Keratinocyte (primary cell): ENCODE data around the gene PRKRA. TPM values are rescaled to one million over a fixed set of nuclear protein-coding genes. Genes with fewer than 3 reads are reported as not detected.

ENCODE experiments used
- DNase-seq: peaks from one replicate; pipeline ENCODE4 v3.0.0-alpha.2; 2011; ENCODE audit warnings: low read depth, missing footprints, low spot score
- FAIRE-seq: peaks from 2 replicates; lab custom pipeline; 2011; peaks lifted over from hg19 to GRCh38; lab: Jason Lieb, UNC
- H2AFZ ChIP-seq: 2 replicates; pipeline ENCODE4 v1.6.0; 2012; ENCODE audit warnings: low read length, control low read depth, inconsistent platforms; ENCODE audit not compliant: control insufficient read depth
- H3K27ac ChIP-seq: 2 replicates; pipeline ENCODE4 v1.5.1; 2011; ENCODE audit warnings: low read length; ENCODE audit not compliant: control insufficient read depth, insufficient read depth
- H3K27me3 ChIP-seq: 3 replicates; pipeline ENCODE4 v1.6.0; 2011; ENCODE audit warnings: low read length; ENCODE audit not compliant: control insufficient read depth, insufficient read depth; ENCODE audit errors: extremely low read depth
- H3K36me3 ChIP-seq, 2 experiments: 2 replicates in 1 of 2; 3 replicates in 1 of 2; pipeline ENCODE4 v1.5.1; 2011; ENCODE audit warnings: low read length in 2 of 2, mild to moderate bottlenecking in 1 of 2; ENCODE audit not compliant: control insufficient read depth in 2 of 2, insufficient read depth in 2 of 2; ENCODE audit errors: extremely low read depth in 1 of 2
- H3K4me1 ChIP-seq: 3 replicates; pipeline ENCODE4 v1.5.1; 2011; ENCODE audit warnings: low read length; ENCODE audit not compliant: control insufficient read depth, insufficient read depth; ENCODE audit errors: extremely low read depth
- H3K4me2 ChIP-seq: 3 replicates; pipeline ENCODE4 v1.6.0; 2011; ENCODE audit warnings: low read depth, low read length; ENCODE audit not compliant: control insufficient read depth, insufficient read depth; ENCODE audit errors: extremely low read depth
- H3K4me3 ChIP-seq, 3 experiments: fragments of 200-600 bp in 1 of 3; sonication (generic) in 1 of 3; 2 replicates in 2 of 3; 3 replicates in 1 of 3; pipeline ENCODE4 v1.5.1; 2011 to 2016; ENCODE audit warnings: low read length in 3 of 3, mild to moderate bottlenecking in 3 of 3, control low read depth in 2 of 3, inconsistent platforms in 1 of 3, low read depth in 1 of 3, mixed read lengths in 1 of 3, mixed run types in 1 of 3, moderate library complexity in 1 of 3; ENCODE audit not compliant: control insufficient read depth in 2 of 3, insufficient read depth in 2 of 3; ENCODE audit errors: extremely low read depth in 1 of 3
- H3K79me2 ChIP-seq: 2 replicates; pipeline ENCODE4 v1.6.0; 2012; ENCODE audit warnings: low read length; ENCODE audit not compliant: control insufficient read depth, insufficient read depth
- H3K9ac ChIP-seq: 3 replicates; pipeline ENCODE4 v1.6.0; 2011; ENCODE audit warnings: low read length; ENCODE audit not compliant: control insufficient read depth, insufficient read depth; ENCODE audit errors: extremely low read depth
- H3K9me1 ChIP-seq: 3 replicates; pipeline ENCODE4 v1.6.0; 2011; ENCODE audit warnings: low read length; ENCODE audit not compliant: control insufficient read depth, insufficient read depth; ENCODE audit errors: extremely low read depth
- H3K9me3 ChIP-seq: 2 replicates; pipeline ENCODE4 v1.5.1; 2012; ENCODE audit warnings: low read depth, low read length; ENCODE audit not compliant: control insufficient read depth
- H4K20me1 ChIP-seq: 3 replicates; pipeline ENCODE4 v1.6.0; 2011; ENCODE audit warnings: low read length; ENCODE audit not compliant: control insufficient read depth, insufficient read depth; ENCODE audit errors: extremely low read depth
- EZH2 ChIP-seq: IDR thresholded peaks from one replicate; pipeline ENCODE4 v1.6.1; 2012; ENCODE audit warnings: inconsistent platforms, mild to moderate bottlenecking, low read length, moderate library complexity
- dilution Hi-C: fragments of 300-500 bp; cut with MboI; formaldehyde crosslinking; loops from one replicate; pipeline ENCODE4 v1.7.0; 2020; ENCODE audit warnings: low sequenced_read_pairs; ENCODE audit not compliant: extremely low pct_ligation_motif_present
- polyA plus RNA-seq, 5 experiments: library from polyadenylated mRNA; depleted of rRNA in 3 of 5; stranded (reverse) in 3 of 5; stranded (forward) in 1 of 5; unstranded in 1 of 5; fragments of >200 nt; gene quantifications; 1 replicate in 1 of 5; 2 replicates in 3 of 5; 3 replicates in 1 of 5; pipeline versions ENCODE4 v1.2.1 to v1.2.3, GENCODE V29; 2011 to 2012; ENCODE audit warnings: missing spikeins in 2 of 5, low read depth in 1 of 5, low replicate concordance in 1 of 5
- TF ChIP-seq, protein P1 (sequence below), 3 experiments: IDR thresholded peaks in 1 of 3; conservative IDR thresholded peaks in 1 of 3; optimal IDR thresholded peaks in 1 of 3; 2 replicates in 2 of 3; 3 replicates in 1 of 3; pipeline versions ENCODE3 to v1.5.1; 2011; ENCODE audit warnings: low read length in 3 of 3, mild to moderate bottlenecking in 3 of 3, moderate library complexity in 2 of 3, control low read depth in 1 of 3, inconsistent platforms in 1 of 3; ENCODE audit not compliant: insufficient read depth in 2 of 3; ENCODE audit errors: extremely low read depth in 1 of 3

PRKRA gene
- polyA plus RNA-seq, 1 donor (not counting 4 experiments of a cell fraction or from before 2014, with no cell fraction given), result 38.4 TPM

DNA sequence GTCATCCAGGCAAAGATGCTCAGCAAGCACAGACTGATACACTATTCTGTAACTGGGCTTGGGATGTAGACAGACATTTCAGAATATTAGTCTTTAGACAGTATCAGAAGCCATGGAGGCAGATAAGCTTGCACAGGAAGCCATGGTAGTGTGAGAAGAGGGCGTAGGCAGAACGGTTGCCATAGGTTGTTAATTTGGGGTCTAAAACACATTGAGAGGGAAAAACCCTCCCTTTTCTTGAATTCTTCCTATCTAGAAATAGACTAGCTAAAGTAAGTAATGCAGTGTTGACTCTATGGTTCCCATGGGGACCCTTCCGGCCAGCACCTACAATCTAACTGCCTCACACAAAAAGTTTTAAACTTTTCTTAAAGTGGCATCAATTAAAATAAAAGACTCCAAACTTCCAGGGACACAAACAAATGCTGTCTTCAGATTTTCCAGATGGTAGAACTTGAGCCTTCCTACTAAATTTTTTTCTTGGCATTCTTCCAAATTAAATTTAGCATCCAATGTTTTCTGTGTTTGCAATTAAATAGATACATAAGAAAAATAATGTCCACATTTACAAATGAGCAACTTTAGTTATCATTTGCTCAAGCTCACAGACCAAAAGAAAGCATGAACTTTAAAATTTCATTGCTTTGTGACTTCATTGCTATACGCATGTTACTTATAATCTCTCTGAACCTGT, 1.9 kb downstream of the PRKRA start:
- H3K9me3 ChIP-seq, result no peaks in the 10 kb centered on the region
- FAIRE-seq (peak; percentile 53), DNase-seq (no peak)
- no peaks in the 10 kb centered on the region for H3K9me1 ChIP-seq
- peaks cover 25% of the 10 kb centered on the region for H3K79me2 ChIP-seq
- H3K9ac ChIP-seq, result no peak overlapping the region
- H3K4me3 ChIP-seq, result peak overlapping the region in 1 of 3 experiments; percentile 74
- H3K36me3 ChIP-seq, result peaks cover 1 to 7% of the 10 kb centered on the region in 2 experiments
- H3K27ac ChIP-seq, result no peak overlapping the region
- H3K4me2 ChIP-seq, result peak overlapping the region; percentile 83
- peaks cover 21% of the 10 kb centered on the region for H3K4me1 ChIP-seq
- TF ChIP-seq EZH2, result no peak
- TF ChIP-seq, protein P1, sequence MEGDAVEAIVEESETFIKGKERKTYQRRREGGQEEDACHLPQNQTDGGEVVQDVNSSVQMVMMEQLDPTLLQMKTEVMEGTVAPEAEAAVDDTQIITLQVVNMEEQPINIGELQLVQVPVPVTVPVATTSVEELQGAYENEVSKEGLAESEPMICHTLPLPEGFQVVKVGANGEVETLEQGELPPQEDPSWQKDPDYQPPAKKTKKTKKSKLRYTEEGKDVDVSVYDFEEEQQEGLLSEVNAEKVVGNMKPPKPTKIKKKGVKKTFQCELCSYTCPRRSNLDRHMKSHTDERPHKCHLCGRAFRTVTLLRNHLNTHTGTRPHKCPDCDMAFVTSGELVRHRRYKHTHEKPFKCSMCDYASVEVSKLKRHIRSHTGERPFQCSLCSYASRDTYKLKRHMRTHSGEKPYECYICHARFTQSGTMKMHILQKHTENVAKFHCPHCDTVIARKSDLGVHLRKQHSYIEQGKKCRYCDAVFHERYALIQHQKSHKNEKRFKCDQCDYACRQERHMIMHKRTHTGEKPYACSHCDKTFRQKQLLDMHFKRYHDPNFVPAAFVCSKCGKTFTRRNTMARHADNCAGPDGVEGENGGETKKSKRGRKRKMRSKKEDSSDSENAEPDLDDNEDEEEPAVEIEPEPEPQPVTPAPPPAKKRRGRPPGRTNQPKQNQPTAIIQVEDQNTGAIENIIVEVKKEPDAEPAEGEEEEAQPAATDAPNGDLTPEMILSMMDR (optimal IDR thresholded peaks at IDR 0.05 in 1 of 3, IDR thresholded peaks at IDR 0.05 in 1 of 3, conservative IDR thresholded peaks at IDR 0.05 in 1 of 3; ENCODE audit: extremely low read depth in 1 of 3, insufficient read depth in 2 of 3, low read length in 3 of 3), result no peak
- H4K20me1 ChIP-seq, result no peaks in the 10 kb centered on the region
- dilution Hi-C loops, result no loop called here
- H3K27me3 ChIP-seq, result no peaks in the 10 kb centered on the region
- H2AFZ ChIP-seq, result no peak overlapping the region

DNA sequence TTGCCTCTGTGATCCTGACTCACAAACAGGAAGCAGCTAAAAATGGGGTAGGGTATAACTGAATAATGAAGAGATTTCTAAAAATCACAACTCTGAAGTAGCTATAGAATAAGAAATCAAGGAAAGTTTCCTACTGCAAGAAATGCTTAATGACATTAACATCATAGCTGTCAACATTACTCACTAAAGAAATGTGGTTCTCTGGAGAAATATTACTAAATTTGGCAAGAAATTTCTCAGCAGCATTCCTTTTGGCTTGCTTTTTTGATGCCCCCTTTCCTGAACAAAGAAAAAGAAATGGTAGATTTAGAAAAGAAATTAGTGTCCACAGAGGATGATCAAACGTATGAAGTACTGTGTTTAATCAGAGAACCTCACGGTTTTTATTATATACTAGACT, 9.5 kb downstream of the PRKRA start:
- FAIRE-seq (no peak), DNase-seq (no peak)
- Histone ChIP-seq H3K27ac (no peak overlapping the region), H3K27me3 (no peaks in the 10 kb centered on the region), H3K4me3 (no peak overlapping the region), H3K9me1 (no peaks in the 10 kb centered on the region), H3K9ac (no peak overlapping the region), H4K20me1 (no peaks in the 10 kb centered on the region), H3K4me2 (no peak overlapping the region), H3K4me1 (no peaks in the 10 kb centered on the region), H3K9me3 (no peaks in the 10 kb centered on the region), H2AFZ (no peak overlapping the region), H3K36me3 (peaks cover 11 to 16% of the 10 kb centered on the region in 2 experiments), H3K79me2 (no peaks in the 10 kb centered on the region)
- TF ChIP-seq, protein P1 (optimal IDR thresholded peaks at IDR 0.05 in 1 of 3, IDR thresholded peaks at IDR 0.05 in 1 of 3, conservative IDR thresholded peaks at IDR 0.05 in 1 of 3; ENCODE audit: extremely low read depth in 1 of 3, insufficient read depth in 2 of 3, low read length in 3 of 3), result no peak
- no peak for TF ChIP-seq EZH2
- dilution Hi-C loops, result no loop called here
